C4-2B (cell line): ENCODE measurements around the gene AGBL4.

Source experiments
- H3K27ac ChIP-seq: fragments of 450-650 bp; 2 replicates; pipeline ENCODE4 v1.5.1; 2017
- CTCF ChIP-seq: fragments of 450-650 bp; conservative IDR thresholded peaks from 2 replicates; pipeline ENCODE4 v1.5.1; 2017; ENCODE audit warnings: mild to moderate bottlenecking
- ZFX ChIP-seq: fragments of 450-650 bp; IDR thresholded peaks from 2 replicates; pipeline ENCODE4 v1.6.1; 2017

AGBL4 gene

GRCh38 chr1:48710318-48710717 lies 1313.4 kb downstream of the AGBL4 start:
- no peak overlapping the region for H3K27ac ChIP-seq
- no peak for TF ChIP-seq ZFX
- no peak for TF ChIP-seq CTCF

GRCh38 chr1:48704736-48705135 lies 1319.0 kb downstream of the AGBL4 start:
- H3K27ac ChIP-seq: no peak overlapping the region
- TF ChIP-seq ZFX: no peak
- TF ChIP-seq CTCF: no peak

GRCh38 chr1:48701445-48701844 lies 1322.3 kb downstream of the AGBL4 start:
- no peak for TF ChIP-seq ZFX
- no peak for TF ChIP-seq CTCF
- no peak overlapping the region for H3K27ac ChIP-seq

- no peak overlapping the region for H3K27ac ChIP-seq
- peak; percentile 94 for TF ChIP-seq CTCF
- TF ChIP-seq ZFX: no peak
Observed at GRCh38 chr1:48697066-48697707, 1326.6 kb downstream of the AGBL4 start.

- no peak overlapping the region for H3K27ac ChIP-seq
- TF ChIP-seq ZFX (no peak), CTCF (no peak)
Observed at GRCh38 chr1:48695161-48695560, 1328.6 kb downstream of the AGBL4 start.

- TF ChIP-seq CTCF (no peak), ZFX (no peak)
Observed at GRCh38 chr1:48693674-48694320, 1330.0 kb downstream of the AGBL4 start.

GRCh38 chr1:48693180-48693579 lies 1330.6 kb downstream of the AGBL4 start:
- H3K27ac ChIP-seq: no peak overlapping the region
- no peak for TF ChIP-seq ZFX
- TF ChIP-seq CTCF: no peak

More at GRCh38 chr1:48693674-48694320, 1330.0 kb downstream of the AGBL4 start:
- no peak overlapping the region for H3K27ac ChIP-seq
